CD4-positive, alpha-beta T cell treated with Interferon gamma for 1 hour (primary cell): ENCODE data around the gene HLA-DPB1.

Source experiments
- DNase-seq: peaks from one replicate; pipeline ENCODE4 v3.0.0-alpha.2; 2020

Gene HLA-DPB1

DNA sequence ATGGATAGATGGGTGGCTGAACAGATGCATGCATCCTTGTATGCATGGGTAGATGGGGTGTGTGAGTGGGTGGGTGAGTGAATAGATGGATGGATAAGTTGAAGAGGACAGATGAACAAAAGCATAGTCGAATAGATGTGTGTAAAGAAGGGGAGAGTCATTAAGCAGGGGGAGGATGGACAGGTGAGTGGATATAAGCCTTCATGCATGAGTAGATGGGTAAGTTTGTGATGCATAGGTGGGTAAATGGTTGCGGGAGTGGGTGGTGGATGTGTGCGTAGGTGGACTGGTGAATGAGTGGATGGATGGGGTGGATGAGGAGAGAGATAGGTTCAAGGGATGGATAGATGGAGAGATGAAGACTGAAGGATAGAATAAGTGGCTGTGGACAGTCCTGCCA, 29.6 kb downstream of the HLA-DPB1 start:
- no peak for DNase-seq

- no peak for DNase-seq
Measured at GRCh38 chr6:33105916-33106871, 30.4 kb downstream of the HLA-DPB1 start.

DNA sequence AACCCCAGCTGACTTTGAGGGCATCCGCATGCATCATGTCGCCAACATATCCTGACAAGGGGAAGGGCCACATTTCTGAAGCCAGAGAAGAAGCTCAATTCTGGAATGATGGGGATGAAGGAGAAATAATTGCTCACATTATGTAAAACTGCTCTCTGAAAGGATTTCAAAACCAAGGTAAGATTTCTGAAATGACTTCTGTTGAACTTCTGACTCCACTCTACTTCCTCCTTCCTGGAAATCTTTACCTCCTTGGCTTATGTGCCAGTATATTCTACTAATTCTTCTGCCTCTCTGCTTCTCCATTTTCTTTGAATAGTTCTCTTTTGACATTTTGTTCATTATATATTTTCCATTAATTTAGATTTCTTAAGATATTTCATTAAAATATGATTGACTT, 31.9 kb downstream of the HLA-DPB1 start:
- DNase-seq, result no peak

GRCh38 chr6:33108307-33108706, 32.5 kb downstream of the HLA-DPB1 start:
- DNase-seq, result no peak

- peak; percentile 32 for DNase-seq
Measured at GRCh38 chr6:33112148-33112547, 36.4 kb downstream of the HLA-DPB1 start.

DNA sequence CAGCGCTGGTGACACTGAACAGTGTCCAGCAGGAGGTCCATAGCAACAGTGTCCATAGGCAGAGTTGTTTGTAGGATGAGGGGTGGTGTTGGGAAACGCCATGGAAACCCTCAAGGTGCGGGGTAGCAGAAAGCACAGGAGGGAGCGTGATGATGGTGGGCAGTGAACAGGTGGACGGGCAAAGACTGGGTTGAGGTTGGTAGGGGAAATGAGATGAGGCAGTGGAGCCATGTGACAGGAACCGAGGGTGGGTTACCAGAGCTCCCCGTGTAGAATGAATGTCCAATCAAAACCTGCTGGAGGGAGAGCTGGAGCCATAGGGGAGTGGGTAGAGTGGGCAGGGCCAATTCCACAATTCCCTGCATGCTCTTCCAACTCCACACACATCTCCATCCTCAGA, 38.0 kb downstream of the HLA-DPB1 start:
- no peak for DNase-seq

DNA sequence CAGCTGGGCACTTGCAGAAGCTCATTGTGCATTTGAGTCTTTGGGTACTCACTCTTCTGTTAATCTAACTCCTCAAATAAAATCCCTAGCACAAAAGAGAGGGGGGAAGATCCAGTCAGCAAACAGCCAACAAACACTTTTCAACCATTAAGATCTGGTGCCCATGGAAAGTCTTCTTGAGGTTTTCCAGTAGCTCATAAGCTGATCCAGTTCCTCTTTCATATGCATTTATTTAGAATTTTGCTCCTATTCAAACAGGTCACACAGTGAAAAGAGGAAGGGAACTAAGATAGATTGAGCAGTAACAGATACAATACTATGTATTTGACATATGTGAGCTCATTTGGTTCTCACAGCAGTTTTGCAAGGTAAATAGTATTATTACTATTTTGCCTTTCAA, 38.6 kb downstream of the HLA-DPB1 start:
- DNase-seq, result no peak

DNA sequence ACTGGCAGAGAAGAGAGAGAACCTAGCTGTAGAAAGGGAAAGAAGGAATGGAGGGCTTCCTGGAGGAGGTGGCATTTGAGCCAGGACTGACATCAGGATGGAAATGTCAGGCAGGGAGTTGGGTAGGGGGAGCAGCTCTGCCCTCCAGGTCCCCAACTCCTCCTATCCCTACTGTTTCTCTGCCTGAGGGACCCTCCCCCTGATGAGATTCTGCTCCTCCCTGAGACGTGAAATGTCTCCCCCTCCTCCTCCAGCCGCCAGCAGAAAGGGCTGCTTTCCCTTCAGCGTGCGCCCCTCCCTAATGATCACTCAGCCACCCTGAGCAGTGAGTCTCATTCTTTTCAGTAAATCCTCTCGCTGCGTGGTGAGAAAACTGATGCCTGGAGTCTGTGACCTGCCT, 40.6 kb downstream of the HLA-DPB1 start:
- DNase-seq, result no peak

GRCh38 chr6:33116841-33117711, 41.3 kb downstream of the HLA-DPB1 start:
- DNase-seq, result no peak

DNA sequence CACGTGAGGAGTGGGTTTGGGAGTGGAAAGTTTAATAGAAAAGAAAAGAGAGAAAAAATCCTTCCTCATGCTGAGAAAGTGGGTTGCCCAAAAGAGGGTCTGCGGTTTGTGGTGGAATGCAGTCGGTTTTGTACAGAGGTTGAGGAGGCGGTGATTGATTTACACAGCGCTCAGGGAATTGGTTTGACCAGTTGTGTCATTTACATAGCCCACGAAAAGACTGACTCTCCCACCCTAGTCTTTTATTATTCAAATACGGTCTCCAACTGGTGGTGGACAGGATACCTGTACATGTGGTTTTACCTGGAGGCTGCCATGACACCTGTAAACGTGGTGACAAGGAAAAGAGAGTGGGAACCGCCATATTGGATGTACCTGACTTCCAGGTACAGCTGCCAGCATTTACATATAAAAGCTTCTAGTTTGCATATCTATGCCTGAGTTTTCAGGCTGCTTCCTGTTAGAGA, 42.1 kb downstream of the HLA-DPB1 start:
- DNase-seq, result no peak

- DNase-seq, result no peak
Measured at GRCh38 chr6:33118525-33119123, 42.8 kb downstream of the HLA-DPB1 start.

- DNase-seq, result no peak
Measured at GRCh38 chr6:33120001-33120400, 44.2 kb downstream of the HLA-DPB1 start.

- DNase-seq, result no peak
Measured at GRCh38 chr6:33123181-33123580, 47.4 kb downstream of the HLA-DPB1 start.

GRCh38 chr6:33123732-33124524, 48.1 kb downstream of the HLA-DPB1 start:
- DNase-seq, result no peak

DNA sequence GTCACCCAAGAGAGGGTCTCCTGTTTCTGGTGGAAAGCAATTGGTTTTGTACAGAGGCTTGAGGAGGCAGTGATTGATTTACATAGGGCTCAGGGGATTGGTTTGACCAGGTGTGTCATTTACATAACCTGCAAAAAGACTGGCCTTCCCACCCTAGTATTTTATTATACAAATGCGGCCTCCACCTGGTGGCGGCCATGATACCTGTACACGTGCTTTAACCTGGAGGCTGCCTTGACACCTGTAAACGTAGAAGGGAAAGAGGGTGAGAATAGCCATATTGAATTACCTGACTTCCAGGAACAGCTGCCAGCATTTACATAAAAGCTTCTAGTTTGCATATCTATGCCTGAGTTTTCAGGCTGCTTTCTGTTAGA, 48.7 kb downstream of the HLA-DPB1 start:
- no peak for DNase-seq

GRCh38 chr6:33124947-33125346, 49.2 kb downstream of the HLA-DPB1 start:
- DNase-seq, result no peak

DNA sequence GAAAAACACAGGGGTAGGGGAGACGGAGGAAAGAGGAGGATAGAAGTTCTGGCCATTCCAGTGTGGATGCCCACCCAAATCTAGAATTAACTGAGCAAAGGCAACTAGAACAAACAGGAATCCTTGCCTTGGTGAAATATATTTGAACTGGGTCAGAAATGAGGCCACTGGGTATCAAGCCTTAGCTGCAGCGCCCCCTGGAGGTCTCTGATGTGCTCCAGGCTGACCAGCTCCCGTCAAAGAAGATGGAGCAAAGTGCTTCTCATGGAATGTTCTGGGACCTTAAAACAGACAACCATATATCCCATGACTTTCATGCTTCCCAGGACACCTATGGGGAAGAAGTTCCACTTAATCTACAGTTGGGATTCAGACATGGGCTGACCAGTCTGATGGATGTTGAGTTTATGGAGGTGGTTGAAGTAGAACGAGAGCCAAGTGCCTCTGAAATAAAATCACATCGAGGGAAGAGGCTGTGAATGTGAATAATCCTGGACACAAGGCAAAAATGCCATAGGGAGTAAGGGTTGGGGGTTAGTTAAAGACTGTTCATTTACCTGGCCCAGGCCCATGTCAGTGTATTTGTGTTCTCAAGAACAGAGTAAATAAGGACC, 50.4 kb downstream of the HLA-DPB1 start:
- peak; percentile 53 for DNase-seq

DNA sequence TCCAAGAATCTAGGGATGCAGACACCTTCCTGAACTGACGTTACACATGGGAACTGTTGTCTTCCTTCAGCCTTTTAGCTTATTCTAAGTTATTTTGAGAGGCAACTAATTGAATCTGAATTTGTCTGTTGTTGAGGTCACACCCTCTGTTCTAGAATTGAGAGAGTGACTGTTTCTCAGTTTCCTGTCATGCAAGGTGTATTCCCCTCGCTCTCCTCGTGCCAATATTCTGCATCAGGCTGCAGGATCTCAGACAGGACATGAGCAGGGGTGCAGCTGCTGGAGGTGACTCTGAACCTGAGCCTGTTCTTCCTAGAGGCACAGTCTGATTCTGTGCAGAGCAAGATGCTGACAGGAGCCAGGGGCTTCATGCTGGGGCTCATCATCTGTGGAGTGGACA, 52.5 kb downstream of the HLA-DPB1 start:
- DNase-seq, result no peak

DNA sequence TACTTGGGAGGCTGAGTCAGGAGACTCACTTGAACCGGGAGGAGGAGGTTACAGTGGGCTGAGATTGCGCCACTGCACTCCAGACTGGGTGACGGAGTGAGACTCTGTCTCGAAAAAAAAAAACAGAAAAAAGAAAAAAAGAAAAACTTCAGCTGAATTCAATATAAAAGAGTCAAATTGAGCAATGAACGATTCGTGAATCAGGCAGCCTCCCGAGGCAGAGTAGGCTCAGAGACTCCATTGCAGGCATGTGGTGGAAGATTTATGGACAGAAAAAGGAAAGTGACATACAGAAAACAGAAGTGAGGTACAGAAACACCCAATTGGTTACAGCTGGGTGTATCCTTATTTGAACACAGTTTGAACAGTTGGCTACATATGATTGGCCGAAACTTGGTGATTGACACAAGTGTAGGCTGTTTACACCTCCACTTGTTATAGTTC, 56.3 kb downstream of the HLA-DPB1 start:
- no peak for DNase-seq

DNA sequence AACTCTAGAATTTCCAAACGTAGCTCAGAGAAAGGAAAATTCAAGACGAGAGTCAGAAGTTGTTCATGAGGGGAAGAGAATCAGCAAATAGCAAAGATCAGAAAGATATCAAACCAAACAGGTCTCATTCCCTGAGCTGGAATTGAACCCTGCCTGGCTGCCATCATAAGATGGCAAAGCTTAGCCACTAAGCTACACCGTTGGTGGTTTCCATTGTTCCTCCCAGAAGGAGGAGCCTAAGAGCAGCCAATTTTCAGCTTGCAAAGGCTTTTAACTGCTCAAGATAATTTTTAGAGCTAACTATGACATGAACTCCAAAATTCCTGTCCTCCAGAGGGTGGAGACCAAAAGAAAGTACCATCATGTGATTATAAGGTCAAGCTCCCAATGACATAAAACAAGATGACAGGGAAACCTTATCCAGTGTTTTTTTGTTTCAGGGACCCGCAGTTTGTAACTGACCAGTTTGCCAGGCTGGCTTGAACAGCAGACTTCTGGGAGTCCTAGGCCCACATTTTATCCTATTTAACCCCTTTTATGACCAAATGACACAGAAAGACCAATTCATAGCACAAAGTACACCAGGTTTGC, 60.6 kb downstream of the HLA-DPB1 start:
- DNase-seq, result no peak
